HG03565 (cell line): Measurements from ENCODE around the gene BNC2.

Experiments
- ATAC-seq: cut with Tn5 transposase; IDR thresholded peaks from one replicate; pipeline ENCODE4 v1.9.1; 2021; ENCODE audit warnings: mild to moderate bottlenecking, moderate library complexity; ENCODE audit not compliant: unreplicated experiment

BNC2 gene

DNA sequence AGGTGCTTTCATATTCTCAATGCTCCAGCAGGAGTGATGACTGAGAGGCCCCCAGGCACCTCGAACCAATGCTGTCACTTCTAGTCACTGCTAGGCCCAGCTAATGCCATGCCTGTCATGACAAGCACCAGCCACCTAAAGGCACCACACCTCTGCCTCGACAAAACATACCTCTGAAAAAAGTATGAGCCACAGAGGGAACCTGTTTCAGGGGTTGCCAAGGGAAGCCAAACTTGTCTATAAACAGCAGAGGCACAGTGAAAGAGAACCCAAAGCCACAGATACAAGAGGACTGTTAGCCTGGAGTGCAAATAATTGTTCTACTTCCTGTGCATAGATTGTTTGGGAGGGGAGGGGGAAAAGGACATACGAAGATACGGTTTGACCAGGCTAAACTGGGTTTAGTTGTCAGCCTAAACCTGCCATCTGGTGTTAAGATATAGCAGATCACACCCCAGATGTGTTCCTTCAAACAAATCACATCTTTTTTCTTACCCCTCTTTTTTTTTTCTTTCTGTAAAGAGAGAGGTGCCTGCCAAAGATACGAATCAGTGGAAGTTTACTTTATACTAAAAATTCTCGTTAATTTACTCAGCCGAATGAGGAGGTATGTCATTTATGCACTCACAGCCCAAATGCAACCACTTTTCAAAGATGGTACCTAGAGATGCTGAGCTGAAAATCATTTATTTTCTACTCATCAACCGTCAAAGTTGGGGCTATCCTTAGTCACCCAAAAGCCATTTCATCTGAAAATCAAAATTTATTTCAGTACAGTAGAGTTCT is 45.7 kb downstream of the BNC2 start:
- ATAC-seq = no peak

DNA sequence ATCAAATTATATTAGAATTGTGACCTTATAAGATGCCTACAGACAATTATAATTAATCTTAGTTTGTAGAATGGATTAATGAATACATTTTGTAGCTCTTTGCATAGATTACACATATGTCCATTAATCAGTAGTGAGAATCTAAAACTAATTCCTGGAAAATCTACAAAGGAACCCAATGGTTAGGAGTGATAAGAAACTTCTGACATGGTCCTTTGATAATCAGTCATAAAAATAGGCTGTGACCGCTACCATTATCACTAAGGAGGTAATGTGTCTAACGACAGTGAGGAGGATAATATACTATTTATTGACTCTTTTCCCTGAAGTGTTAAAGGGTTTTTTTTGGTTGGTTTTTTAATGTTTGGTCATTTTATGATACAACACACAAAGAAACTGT is 46.6 kb downstream of the BNC2 start:
- ATAC-seq = no peak

- no peak for ATAC-seq
Observed at GRCh38 chr9:16821344-16821743, 49.1 kb downstream of the BNC2 start.

DNA sequence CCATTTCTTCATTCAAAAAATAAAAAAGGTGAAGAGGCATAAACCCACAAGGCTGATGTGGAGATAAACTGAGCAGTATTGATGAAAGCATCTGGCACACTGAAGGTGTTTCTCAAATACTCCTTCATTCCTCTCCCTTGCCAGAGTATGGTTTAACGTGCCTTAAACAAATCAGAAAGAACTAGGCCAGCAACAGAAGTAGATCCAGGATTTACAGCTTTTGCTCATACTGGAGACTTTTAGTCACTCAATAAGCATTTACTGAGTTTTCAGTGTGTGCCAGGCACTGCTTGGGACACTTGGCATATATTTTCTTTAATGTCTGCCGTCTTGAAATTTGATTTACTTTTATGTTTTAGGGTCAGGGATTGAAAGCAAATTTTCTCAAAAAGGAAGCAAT is 53.0 kb downstream of the BNC2 start:
- no peak for ATAC-seq

DNA sequence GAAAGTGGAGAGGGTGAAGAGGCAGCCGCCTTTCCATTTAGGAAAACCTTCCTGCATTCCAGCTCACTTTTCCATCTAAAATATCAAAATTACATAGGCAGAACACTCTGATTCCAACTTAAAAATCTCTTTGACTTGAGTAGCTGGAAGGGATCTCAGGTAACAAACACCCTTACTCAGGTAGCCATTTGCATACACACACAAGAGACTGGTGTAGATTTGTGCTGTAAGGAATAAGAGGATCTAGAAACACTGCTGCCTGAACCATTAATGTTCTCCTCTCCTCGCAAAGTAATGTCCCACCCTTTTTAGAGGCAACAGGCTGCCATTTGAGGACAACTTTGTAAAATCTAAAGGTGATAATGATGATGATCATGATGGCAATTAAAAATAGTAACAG is 53.5 kb downstream of the BNC2 start:
- ATAC-seq = no peak

- no peak for ATAC-seq
Observed at GRCh38 chr9:16816011-16816410, 54.5 kb downstream of the BNC2 start.

DNA sequence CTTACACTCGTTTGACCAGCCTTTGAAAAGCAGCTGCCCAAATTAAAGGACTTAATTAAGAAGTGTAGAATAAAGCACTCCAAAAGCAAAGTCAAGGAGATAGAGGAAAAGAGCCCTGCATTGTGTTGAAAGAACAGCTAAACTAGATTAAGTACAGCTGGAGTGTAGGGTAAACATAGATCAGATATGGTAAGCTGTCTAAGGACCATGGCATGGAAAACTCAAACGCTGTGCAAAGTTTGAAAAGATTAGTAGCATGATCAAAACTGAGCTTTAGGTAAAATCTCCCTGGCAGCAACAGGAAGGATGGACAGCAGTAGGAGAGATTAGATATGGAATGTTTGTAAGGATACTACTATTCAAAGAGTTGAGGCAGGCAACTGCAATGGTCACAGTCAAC is 55.4 kb downstream of the BNC2 start:
- no peak for ATAC-seq

GRCh38 chr9:16813838-16814237 is 56.6 kb downstream of the BNC2 start:
- ATAC-seq = no peak

- no peak for ATAC-seq
Observed at GRCh38 chr9:16811987-16812685, 58.3 kb downstream of the BNC2 start.

- no peak for ATAC-seq
Observed at GRCh38 chr9:16809912-16810610, 60.4 kb downstream of the BNC2 start.

DNA sequence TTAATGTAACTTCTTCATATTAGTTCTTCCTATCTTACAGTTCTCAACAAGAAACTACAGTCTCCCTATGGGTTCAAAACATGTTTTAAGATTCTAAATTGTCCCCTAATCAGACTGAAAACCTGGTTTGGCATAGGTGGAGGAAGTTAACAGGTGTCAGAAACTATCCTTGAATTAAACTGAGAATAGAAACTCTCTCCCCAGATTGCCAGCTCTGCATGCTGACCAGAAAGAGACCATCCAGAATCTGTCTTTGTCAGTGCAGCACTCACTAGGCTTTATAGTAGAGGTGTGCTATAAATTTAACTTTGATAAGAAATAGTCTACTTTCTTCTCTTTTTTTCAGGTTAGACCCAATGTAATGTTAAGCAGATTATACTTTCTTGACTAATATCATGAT is 63.8 kb downstream of the BNC2 start:
- ATAC-seq = no peak

- no peak for ATAC-seq
Observed at GRCh38 chr9:16803648-16804047, 66.8 kb downstream of the BNC2 start.

- no peak for ATAC-seq
Observed at GRCh38 chr9:16801871-16802466, 68.5 kb downstream of the BNC2 start.

- no peak for ATAC-seq
Observed at GRCh38 chr9:16796304-16796825, 74.1 kb downstream of the BNC2 start.

DNA sequence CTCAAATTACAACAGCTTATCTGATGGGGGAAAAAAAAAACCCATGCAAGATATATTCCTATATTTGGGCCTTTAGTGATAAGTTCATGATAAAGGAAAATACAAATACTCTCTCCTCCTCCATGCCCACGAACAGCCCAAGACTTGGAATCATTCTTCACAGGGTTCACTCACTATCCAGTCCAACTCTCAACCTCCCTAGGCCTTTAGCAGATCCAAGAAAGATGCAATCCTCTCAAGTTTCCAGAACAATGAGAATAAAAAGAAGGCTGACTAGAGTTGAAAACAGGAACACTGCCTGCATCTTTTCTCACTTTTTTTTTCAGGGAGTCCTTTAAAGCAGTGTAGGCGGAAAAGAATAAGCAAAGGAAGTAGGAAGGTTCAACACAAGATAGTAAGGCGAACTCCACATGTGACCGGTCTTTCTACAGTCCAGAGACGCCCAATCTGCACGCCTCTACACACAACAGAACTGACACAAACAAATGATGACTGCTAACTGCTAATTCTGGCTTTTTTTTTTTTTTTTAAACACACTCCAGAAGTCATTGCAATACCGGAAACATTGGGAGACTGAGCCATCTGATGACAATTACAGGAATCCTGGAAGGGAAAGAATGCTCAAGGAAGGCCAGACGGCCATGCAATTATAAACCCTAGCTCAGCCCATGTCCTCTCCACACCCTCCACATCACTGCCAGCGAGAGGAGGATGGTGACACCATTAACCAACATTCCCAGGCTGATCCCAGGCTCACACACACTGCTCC is 75.4 kb downstream of the BNC2 start:
- ATAC-seq = no peak

- ATAC-seq = no peak
Observed at GRCh38 chr9:16794103-16794502, 76.4 kb downstream of the BNC2 start.

DNA sequence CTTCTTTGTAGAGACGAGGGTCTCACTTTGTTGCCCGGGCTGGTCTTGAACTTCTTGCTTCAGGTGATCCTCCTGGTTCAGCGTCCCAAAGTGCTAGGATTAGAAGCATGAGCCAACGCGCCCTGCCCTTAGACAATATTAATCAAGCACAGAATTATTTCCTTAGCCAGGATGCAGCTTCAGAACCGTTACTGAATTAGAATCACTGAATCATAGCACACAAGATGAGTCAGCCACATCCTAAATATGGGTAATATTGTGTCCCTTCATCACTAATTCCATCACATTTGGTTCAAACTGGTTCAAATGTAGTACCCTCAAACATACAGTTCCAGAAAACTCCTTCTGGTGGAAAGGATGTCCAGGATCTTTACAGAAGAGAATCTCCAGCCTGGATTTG is 82.7 kb downstream of the BNC2 start:
- ATAC-seq = no peak

DNA sequence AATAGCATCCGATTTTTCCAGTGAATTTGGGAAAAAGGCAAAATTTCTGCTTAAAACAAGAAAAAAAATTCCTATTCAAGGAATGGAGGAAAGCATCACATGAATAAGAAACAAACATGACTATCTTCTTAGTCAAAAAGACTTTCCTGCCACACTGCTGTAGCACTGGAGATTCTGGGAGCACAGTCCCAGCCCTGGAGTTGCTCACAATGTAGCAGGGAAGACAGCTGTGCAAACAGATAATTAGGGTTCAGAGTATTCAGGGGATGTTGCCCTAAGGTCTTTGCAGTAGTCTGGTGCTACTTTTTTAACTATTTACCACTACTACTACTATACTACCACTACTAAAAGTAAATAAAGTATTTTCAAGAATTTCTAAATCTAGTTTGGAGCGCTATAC is 86.5 kb downstream of the BNC2 start:
- ATAC-seq = no peak

DNA sequence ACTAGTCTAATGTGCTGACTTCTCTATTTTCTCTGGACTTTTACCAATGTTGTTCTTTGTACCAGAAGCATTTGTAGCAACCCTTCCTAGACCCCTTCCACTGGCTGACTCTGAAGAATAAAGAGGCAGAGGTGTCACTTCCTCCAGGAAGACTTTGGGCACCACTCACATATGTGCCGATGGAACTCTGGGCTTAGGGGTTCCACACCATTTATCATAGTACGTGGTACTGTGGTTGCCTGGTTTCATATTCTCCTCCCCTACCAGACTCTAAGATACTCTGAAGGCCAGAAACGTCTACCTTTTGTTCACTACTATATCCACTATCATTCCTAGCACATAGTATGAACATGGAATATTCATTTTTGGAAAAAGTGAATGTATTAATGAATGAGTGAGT is 88.0 kb downstream of the BNC2 start:
- no peak for ATAC-seq

DNA sequence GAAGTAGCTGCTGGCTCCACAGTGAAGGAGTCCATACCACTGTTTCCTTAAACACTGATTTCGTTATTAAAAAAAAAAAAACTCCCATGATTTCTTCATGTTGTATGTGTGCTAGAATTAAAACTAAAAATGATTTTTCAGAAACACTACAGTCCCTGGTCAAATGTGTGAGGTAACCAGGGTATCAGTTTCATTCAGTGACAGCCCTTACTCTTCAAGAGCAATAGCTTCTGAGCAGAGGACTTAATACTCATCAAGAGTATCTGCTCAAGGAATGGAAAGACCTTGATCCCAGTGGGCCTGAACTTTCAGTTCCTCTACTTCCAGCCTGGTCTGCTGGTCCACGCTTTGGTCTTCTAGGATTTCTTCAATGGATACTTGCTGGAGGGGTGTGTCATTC is 95.1 kb downstream of the BNC2 start:
- ATAC-seq = no peak

DNA sequence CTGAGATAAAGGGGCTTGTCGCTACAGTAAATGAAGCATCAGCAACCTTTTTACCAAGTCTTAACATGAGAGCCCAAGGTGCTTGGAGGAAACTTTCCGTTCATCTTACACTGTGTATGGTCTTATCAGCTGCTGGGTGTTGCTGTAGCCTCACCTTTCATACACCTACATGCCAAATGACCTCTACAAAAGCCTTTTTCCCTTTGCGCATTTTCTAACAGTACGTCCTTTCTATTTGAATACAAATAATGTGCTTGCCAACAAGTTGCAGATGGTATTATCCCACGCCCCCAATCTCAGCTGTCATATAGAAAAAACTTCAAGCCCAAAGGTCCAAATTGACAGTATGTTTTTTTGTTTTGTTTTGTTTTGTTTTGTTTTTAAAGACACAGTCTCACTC is 96.9 kb downstream of the BNC2 start:
- no peak for ATAC-seq
